ENCODE data around the gene KCNMB1.

DNA sequence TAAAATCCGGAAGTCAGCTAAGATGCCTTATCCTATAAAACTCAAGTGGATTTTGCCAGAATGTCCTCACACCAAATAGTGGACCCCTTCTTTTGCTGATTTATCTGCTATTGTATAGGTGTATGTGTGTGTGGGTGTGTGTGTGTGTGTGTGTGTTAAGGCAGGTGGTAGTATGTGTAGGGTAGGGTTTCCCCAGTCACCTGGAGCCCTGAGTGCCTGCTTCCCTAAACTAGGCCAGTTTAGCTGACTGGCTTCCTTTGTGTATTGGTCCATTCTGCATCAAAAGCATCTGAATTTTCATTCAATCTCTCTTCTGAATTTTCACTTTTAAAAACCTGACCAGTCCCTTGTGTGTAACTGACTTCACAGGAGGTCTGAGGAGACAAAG, 49.4 kb downstream of the KCNMB1 start:
- no peak for TF ChIP-seq CREB1 (IDR thresholded peaks at IDR 0.05; ENCODE audit: low read depth)
- TF ChIP-seq MXI1 (IDR thresholded peaks at IDR 0.05; ENCODE audit: low read depth, low read length), result no peak
- TF ChIP-seq, protein P1, sequence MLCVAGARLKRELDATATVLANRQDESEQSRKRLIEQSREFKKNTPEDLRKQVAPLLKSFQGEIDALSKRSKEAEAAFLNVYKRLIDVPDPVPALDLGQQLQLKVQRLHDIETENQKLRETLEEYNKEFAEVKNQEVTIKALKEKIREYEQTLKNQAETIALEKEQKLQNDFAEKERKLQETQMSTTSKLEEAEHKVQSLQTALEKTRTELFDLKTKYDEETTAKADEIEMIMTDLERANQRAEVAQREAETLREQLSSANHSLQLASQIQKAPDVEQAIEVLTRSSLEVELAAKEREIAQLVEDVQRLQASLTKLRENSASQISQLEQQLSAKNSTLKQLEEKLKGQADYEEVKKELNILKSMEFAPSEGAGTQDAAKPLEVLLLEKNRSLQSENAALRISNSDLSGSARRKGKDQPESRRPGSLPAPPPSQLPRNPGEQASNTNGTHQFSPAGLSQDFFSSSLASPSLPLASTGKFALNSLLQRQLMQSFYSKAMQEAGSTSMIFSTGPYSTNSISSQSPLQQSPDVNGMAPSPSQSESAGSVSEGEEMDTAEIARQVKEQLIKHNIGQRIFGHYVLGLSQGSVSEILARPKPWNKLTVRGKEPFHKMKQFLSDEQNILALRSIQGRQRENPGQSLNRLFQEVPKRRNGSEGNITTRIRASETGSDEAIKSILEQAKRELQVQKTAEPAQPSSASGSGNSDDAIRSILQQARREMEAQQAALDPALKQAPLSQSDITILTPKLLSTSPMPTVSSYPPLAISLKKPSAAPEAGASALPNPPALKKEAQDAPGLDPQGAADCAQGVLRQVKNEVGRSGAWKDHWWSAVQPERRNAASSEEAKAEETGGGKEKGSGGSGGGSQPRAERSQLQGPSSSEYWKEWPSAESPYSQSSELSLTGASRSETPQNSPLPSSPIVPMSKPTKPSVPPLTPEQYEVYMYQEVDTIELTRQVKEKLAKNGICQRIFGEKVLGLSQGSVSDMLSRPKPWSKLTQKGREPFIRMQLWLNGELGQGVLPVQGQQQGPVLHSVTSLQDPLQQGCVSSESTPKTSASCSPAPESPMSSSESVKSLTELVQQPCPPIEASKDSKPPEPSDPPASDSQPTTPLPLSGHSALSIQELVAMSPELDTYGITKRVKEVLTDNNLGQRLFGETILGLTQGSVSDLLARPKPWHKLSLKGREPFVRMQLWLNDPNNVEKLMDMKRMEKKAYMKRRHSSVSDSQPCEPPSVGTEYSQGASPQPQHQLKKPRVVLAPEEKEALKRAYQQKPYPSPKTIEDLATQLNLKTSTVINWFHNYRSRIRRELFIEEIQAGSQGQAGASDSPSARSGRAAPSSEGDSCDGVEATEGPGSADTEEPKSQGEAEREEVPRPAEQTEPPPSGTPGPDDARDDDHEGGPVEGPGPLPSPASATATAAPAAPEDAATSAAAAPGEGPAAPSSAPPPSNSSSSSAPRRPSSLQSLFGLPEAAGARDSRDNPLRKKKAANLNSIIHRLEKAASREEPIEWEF (IDR thresholded peaks at IDR 0.05; ENCODE audit: insufficient replicate concordance, low read depth, low read length), result no peak
- TF ChIP-seq, protein P2, sequence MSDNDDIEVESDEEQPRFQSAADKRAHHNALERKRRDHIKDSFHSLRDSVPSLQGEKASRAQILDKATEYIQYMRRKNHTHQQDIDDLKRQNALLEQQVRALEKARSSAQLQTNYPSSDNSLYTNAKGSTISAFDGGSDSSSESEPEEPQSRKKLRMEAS (IDR thresholded peaks at IDR 0.05; ENCODE audit: low read depth, low read length), result no peak
- TF ChIP-seq, protein P3, sequence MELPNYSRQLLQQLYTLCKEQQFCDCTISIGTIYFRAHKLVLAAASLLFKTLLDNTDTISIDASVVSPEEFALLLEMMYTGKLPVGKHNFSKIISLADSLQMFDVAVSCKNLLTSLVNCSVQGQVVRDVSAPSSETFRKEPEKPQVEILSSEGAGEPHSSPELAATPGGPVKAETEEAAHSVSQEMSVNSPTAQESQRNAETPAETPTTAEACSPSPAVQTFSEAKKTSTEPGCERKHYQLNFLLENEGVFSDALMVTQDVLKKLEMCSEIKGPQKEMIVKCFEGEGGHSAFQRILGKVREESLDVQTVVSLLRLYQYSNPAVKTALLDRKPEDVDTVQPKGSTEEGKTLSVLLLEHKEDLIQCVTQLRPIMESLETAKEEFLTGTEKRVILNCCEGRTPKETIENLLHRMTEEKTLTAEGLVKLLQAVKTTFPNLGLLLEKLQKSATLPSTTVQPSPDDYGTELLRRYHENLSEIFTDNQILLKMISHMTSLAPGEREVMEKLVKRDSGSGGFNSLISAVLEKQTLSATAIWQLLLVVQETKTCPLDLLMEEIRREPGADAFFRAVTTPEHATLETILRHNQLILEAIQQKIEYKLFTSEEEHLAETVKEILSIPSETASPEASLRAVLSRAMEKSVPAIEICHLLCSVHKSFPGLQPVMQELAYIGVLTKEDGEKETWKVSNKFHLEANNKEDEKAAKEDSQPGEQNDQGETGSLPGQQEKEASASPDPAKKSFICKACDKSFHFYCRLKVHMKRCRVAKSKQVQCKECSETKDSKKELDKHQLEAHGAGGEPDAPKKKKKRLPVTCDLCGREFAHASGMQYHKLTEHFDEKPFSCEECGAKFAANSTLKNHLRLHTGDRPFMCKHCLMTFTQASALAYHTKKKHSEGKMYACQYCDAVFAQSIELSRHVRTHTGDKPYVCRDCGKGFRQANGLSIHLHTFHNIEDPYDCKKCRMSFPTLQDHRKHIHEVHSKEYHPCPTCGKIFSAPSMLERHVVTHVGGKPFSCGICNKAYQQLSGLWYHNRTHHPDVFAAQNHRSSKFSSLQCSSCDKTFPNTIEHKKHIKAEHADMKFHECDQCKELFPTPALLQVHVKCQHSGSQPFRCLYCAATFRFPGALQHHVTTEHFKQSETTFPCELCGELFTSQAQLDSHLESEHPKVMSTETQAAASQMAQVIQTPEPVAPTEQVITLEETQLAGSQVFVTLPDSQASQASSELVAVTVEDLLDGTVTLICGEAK (IDR thresholded peaks at IDR 0.05; ENCODE audit: borderline replicate concordance), result no peak
- TF ChIP-seq, protein P4, sequence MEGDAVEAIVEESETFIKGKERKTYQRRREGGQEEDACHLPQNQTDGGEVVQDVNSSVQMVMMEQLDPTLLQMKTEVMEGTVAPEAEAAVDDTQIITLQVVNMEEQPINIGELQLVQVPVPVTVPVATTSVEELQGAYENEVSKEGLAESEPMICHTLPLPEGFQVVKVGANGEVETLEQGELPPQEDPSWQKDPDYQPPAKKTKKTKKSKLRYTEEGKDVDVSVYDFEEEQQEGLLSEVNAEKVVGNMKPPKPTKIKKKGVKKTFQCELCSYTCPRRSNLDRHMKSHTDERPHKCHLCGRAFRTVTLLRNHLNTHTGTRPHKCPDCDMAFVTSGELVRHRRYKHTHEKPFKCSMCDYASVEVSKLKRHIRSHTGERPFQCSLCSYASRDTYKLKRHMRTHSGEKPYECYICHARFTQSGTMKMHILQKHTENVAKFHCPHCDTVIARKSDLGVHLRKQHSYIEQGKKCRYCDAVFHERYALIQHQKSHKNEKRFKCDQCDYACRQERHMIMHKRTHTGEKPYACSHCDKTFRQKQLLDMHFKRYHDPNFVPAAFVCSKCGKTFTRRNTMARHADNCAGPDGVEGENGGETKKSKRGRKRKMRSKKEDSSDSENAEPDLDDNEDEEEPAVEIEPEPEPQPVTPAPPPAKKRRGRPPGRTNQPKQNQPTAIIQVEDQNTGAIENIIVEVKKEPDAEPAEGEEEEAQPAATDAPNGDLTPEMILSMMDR (IDR thresholded peaks at IDR 0.05 in 2 of 3, conservative IDR thresholded peaks at IDR 0.05 in 1 of 3; ENCODE audit: control insufficient read depth in 2 of 3, extremely low read depth in 1 of 3, insufficient read depth in 1 of 3, low read depth in 3 of 3, low read length in 3 of 3), result no peak
- TF ChIP-seq, protein P5, sequence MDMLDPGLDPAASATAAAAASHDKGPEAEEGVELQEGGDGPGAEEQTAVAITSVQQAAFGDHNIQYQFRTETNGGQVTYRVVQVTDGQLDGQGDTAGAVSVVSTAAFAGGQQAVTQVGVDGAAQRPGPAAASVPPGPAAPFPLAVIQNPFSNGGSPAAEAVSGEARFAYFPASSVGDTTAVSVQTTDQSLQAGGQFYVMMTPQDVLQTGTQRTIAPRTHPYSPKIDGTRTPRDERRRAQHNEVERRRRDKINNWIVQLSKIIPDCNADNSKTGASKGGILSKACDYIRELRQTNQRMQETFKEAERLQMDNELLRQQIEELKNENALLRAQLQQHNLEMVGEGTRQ (IDR thresholded peaks at IDR 0.05; ENCODE audit: borderline replicate concordance, low read depth, low read length), result no peak
- TF ChIP-seq IKZF1 (conservative IDR thresholded peaks at IDR 0.05), result no peak
- TF ChIP-seq POLR2AphosphoS2 (IDR thresholded peaks at IDR 0.05; ENCODE audit: low read depth, low read length), result no peak
